GM19035 (cell line): ENCODE measurements around the gene OPRD1.
"Not testable (repeated sequence)": the region's sequence is repeated elsewhere in the genome, so short reads cannot be mapped to it uniquely, and the experiment has no call there.

ENCODE experiments used
- ATAC-seq: cut with Tn5 transposase; IDR thresholded peaks from one replicate; pipeline ENCODE4 v1.9.1; 2021; ENCODE audit not compliant: unreplicated experiment

OPRD1 gene

GRCh38 chr1:28840928-28841544 lies 29.1 kb downstream of the OPRD1 start:
- no peak for ATAC-seq

- no peak for ATAC-seq
Observed at GRCh38 chr1:28845786-28846543, 34.0 kb downstream of the OPRD1 start.

GRCh38 chr1:28847207-28847606 lies 35.2 kb downstream of the OPRD1 start:
- ATAC-seq: not testable (repeated sequence)

- ATAC-seq: no peak
Observed at GRCh38 chr1:28848416-28848815, 36.4 kb downstream of the OPRD1 start.

GRCh38 chr1:28853093-28853742 lies 41.2 kb downstream of the OPRD1 start:
- ATAC-seq: no peak

- ATAC-seq: not testable (repeated sequence)
Observed at GRCh38 chr1:28854406-28854805, 42.4 kb downstream of the OPRD1 start.

GRCh38 chr1:28855046-28855445 lies 43.1 kb downstream of the OPRD1 start:
- no peak for ATAC-seq

GRCh38 chr1:28855469-28855951 lies 43.5 kb downstream of the OPRD1 start:
- no peak for ATAC-seq

GRCh38 chr1:28855969-28856368 lies 44.0 kb downstream of the OPRD1 start:
- ATAC-seq: no peak

- no peak for ATAC-seq
Observed at GRCh38 chr1:28860332-28861073, 48.5 kb downstream of the OPRD1 start.

GRCh38 chr1:28862571-28863403 lies 50.8 kb downstream of the OPRD1 start:
- no peak for ATAC-seq

- no peak for ATAC-seq
Observed at GRCh38 chr1:28864695-28865094, 52.7 kb downstream of the OPRD1 start.

- ATAC-seq: no peak
Observed at GRCh38 chr1:28865997-28866650, 54.2 kb downstream of the OPRD1 start.

- ATAC-seq: no peak
Observed at GRCh38 chr1:28867850-28868249, 55.9 kb downstream of the OPRD1 start.

GRCh38 chr1:28869952-28870351 lies 58.0 kb downstream of the OPRD1 start:
- no peak for ATAC-seq

GRCh38 chr1:28871631-28872401 lies 59.8 kb downstream of the OPRD1 start:
- no peak for ATAC-seq

GRCh38 chr1:28875134-28875533 lies 63.2 kb downstream of the OPRD1 start:
- not testable (repeated sequence) for ATAC-seq

GRCh38 chr1:28877132-28877781 lies 65.3 kb downstream of the OPRD1 start:
- no peak for ATAC-seq

- ATAC-seq: no peak
Observed at GRCh38 chr1:28878796-28879195, 66.8 kb downstream of the OPRD1 start.
